AG09319 (cell line): ENCODE results near the gene VIPR1.

Experiments
- DNase-seq: peaks from one replicate; pipeline ENCODE4 v3.0.0-alpha.2; 2010; ENCODE audit warnings: low read depth; ENCODE audit errors: extremely low read depth
- TF ChIP-seq, protein P1 (sequence below): IDR thresholded peaks from 2 replicates; pipeline ENCODE4 v1.5.1; 2011; ENCODE audit warnings: low read depth, mild to moderate bottlenecking, inconsistent platforms, low read length, moderate library complexity

The VIPR1 gene

DNA sequence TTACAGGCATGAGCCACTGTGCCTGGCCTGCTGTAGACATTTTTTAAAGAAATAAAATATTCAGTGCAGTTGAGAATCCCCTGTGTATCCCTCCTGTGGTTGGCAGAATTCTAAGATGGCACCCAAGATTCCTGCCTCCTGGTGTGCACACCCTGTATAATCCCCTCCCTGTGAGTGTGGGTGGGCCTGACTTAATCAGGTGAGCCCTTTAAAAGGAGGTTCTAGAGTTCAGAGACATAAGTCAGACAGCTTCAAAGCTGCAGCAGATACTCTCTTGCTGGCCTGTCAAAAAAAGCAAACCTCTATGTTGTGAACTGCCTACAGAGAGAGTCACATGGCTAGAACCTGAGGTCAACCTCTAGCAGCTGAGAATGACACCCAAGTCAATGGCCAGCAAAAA is 7.0 kb upstream of the VIPR1 start:
- DNase-seq: no peak
- TF ChIP-seq, protein P1, sequence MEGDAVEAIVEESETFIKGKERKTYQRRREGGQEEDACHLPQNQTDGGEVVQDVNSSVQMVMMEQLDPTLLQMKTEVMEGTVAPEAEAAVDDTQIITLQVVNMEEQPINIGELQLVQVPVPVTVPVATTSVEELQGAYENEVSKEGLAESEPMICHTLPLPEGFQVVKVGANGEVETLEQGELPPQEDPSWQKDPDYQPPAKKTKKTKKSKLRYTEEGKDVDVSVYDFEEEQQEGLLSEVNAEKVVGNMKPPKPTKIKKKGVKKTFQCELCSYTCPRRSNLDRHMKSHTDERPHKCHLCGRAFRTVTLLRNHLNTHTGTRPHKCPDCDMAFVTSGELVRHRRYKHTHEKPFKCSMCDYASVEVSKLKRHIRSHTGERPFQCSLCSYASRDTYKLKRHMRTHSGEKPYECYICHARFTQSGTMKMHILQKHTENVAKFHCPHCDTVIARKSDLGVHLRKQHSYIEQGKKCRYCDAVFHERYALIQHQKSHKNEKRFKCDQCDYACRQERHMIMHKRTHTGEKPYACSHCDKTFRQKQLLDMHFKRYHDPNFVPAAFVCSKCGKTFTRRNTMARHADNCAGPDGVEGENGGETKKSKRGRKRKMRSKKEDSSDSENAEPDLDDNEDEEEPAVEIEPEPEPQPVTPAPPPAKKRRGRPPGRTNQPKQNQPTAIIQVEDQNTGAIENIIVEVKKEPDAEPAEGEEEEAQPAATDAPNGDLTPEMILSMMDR: no peak

DNA sequence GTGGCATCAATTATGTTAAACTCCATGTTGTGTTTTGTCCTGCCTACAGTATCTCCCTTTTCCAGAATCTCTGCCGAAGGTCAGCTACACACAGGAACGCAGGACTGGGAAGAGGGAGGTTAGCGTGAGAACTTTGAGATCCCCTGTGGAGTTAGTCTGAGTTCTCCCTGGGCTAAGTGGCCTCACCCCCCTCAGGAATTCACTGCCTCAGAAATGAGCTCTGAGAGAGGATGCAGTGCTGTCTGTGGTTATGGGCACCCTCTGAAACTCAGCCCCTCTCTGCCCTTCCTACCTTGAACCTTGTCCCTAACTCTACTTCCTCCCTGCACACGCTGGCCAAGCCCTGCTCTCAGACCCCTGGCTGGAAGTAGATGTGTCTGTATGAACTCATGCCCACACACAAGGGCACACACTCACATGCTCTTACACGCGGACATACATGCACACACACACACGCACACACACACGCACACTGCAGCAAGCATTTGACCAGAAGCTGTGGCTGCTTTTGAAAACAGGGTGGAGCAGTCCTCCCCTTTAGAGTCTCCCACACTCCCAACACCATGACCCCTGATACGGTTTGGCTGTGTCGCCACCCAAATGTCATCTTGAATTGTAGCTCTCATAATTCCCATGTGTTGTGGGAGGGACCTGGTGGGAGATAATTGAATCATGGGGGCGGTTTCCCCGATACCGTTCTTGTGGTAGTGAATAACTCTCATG is 5.3 kb upstream of the VIPR1 start:
- DNase-seq: no peak
- TF ChIP-seq, protein P1: no peak

DNA sequence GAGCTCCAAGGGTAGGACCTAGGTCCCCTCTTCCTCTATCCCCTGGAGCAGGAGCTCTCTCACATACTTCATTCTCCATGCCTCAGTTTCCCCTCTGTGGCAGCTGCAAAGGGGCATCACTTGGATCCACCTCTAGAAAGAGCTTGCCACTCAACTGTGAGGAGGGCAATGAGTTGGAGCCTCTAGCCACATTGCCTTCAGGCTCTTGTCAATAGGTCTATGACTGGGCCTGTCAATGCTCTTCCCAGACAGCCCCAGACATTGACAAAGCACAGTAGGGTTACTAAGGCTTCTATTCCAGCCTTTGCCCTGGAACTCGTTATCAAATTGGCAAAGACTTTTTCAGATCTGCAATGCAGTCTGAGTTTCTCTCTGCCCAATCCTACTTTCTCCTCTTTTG is 4.4 kb upstream of the VIPR1 start:
- TF ChIP-seq, protein P1: no peak
- no peak for DNase-seq

DNA sequence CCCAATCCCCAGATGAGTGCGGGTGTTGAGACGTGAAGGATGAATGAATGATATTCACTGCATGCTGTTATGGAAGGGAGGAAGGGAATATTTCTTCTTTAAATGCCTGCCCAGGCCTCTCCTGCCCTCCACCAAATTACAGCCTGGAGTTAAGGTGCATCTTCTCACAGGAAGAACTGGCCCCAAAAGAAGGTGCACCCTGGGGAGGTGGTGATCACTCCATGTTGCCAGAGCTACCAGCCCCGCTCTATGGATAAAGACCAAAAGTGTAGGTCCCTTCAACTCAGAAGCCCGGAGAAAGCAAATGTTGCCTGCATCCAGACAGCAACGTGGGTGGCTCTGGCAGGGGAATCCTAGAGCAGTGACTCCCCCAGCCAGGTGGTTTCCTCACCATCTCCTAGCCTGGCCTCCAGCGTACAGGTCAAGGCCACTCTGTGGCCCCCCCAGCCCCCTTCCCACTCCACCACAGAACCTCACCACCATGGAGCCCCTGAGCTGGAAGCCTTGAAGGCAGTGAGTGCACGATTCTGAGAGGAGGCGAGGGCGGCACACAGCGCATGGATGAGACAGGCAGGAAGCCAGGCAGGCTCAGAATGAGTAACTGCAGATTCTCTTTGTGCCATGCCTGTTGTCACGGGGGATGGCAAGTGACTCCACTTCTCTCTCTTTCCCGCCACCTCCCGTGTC is 3.5 kb upstream of the VIPR1 start:
- no peak for DNase-seq
- TF ChIP-seq, protein P1: no peak

DNA sequence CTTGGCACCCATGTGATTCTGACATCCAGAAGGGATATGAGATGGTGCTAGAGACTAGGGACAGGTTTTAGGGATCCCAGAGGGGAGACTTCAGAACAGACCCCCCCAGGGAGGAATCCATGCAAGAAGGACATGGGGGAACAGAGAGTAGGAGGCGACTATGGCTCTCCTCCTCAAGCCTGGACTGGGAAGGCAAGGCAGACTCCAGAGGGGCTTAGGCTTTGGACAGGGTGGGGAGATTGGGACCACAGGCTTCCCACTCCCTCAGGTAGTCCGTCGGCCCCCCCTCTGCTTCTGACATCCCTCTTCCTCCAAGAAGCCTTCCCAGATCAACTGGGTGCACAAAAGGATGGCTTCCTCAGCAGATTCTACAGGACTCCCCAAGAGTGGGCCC is 3.0 kb upstream of the VIPR1 start:
- DNase-seq: no peak
- TF ChIP-seq, protein P1: no peak

DNA sequence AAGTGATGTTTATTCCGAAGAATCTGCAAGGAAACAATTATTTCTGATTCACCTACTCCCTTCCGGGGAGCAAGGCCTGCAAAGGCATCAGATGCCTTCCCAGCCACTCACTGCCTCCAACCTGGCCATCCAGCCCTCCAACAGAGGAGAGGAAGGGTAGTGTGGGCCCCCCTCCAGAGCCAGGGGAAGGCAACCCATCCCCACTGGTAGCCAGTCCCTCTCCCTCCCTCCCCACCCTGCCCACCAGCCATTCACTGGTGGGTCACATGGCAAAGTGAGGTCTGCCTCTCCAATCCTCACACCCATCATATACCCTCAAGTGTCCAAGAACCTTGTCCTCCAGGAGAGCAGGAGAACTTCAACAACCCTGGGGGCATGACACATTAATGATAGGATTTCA is 2.4 kb upstream of the VIPR1 start:
- TF ChIP-seq, protein P1: no peak
- no peak for DNase-seq

DNA sequence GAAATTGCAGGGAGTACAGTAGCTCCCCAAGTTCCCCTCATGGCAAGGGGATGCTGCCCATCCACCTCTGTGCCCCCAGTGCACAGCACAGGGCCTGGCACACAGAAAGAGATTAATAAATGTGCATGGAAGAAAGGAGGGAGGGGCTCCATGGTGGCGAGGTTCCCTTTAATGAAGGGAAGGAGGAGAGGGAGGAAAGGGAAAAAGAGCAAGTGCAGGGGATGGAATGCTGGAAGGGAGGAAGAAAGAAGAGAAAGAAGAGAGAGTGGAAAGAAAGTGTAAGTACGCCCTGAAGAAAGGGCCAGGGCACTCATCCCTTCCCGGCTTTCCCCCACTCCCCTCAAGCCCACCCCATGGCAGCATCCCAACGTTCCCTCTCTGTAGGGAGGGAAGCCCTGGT is 1.5 kb upstream of the VIPR1 start:
- DNase-seq: no peak
- TF ChIP-seq, protein P1: no peak
